Omental fat pad (tissue), 4 donors: Measurements from ENCODE around the gene CRTAP. TPM values are rescaled to one million over a fixed set of nuclear protein-coding genes. Genes with fewer than 3 reads are reported as not detected.

ENCODE experiments used
- ATAC-seq: fragments of 150-250 bp; one replicate; pipeline ENCODE4 v1.9.1; 2016; ENCODE audit warnings: mild to moderate bottlenecking, moderate library complexity; ENCODE audit not compliant: low FRiP score
- DNase-seq: peaks from one replicate; pipeline ENCODE4 v3.0.0-alpha.2; 2019; ENCODE audit warnings: low spot score
- total RNA-seq, 4 donors: library from RNA; depleted of rRNA; stranded (reverse); fragments of >200 nt; gene quantifications; one replicate each; pipeline ENCODE4 v1.1.0, GENCODE V29; 2016
- TF ChIP-seq, protein P1 (sequence below), 3 donors: fragments of 450-650 bp; IDR thresholded peaks; one replicate each; pipeline ENCODE4 v1.5.1; 2016 to 2017; ENCODE audit warnings: antibody characterized with exemption in 3 of 3, mild to moderate bottlenecking in 3 of 3, moderate library complexity in 2 of 3

Gene CRTAP
- total RNA-seq, 4 donors from 2014 or later = 267 to 355 (median 300) TPM

DNA sequence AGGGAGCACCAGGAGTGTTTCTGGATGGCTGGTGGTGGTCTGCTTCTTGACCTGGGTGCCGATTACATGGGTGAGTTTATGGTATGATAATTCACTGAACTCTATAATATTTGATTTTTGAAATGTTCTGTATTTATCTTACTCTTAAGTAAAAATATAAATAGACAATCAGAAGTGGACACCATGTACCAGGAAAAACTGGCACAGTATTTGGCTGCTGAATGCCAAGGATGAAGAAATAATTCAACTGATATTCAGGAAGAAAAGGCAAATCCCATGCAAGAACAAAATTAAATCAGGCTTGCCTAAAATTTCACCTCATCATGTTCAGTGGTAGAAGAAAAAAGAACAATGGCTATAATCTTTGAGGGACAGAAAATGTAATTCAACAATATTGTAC lies 51.6 kb downstream of the CRTAP start:
- TF ChIP-seq, protein P1, sequence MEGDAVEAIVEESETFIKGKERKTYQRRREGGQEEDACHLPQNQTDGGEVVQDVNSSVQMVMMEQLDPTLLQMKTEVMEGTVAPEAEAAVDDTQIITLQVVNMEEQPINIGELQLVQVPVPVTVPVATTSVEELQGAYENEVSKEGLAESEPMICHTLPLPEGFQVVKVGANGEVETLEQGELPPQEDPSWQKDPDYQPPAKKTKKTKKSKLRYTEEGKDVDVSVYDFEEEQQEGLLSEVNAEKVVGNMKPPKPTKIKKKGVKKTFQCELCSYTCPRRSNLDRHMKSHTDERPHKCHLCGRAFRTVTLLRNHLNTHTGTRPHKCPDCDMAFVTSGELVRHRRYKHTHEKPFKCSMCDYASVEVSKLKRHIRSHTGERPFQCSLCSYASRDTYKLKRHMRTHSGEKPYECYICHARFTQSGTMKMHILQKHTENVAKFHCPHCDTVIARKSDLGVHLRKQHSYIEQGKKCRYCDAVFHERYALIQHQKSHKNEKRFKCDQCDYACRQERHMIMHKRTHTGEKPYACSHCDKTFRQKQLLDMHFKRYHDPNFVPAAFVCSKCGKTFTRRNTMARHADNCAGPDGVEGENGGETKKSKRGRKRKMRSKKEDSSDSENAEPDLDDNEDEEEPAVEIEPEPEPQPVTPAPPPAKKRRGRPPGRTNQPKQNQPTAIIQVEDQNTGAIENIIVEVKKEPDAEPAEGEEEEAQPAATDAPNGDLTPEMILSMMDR (IDR thresholded peaks at IDR 0.05) = no peak
- ATAC-seq = no peak
- no peak for DNase-seq

- TF ChIP-seq, protein P1 (IDR thresholded peaks at IDR 0.05) = no peak
- no peak for DNase-seq
- ATAC-seq = no peak
Observed at GRCh38 chr3:33166095-33166494, 52.3 kb downstream of the CRTAP start.

GRCh38 chr3:33167284-33167683 lies 53.5 kb downstream of the CRTAP start:
- TF ChIP-seq, protein P1 (IDR thresholded peaks at IDR 0.05) = no peak
- ATAC-seq (no peak), DNase-seq (no peak)

DNA sequence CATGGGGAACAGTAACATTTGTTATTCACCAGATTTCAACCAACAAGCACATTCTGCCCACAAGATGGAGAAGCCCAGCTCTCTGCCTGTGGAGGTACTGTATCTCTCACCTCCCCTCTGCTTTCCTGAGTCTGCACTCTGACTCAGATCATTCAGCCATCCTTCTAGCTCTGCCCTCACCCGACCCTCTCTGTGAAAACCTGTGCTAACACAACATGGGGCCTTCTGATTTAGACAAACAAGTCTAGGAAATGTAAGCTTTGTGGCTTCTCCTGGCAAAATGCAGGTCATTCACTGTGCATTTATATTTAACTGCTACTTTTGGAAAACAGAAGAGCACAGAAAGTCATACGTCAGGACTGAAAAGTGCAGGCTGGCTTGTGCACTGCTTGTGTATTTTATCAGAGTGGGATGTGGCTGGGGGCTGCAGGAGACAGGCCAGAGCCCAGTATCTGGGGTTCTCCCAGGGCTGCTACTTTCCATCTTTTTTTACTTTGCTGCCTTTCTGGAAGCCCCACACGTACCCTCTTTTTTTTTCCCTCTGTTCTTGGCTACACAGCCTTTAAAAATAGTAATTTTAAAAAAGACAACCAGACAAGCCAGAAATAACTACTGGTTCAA lies 54.0 kb downstream of the CRTAP start:
- TF ChIP-seq, protein P1 (IDR thresholded peaks at IDR 0.05) = no peak
- no peak for ATAC-seq
- DNase-seq = no peak

DNA sequence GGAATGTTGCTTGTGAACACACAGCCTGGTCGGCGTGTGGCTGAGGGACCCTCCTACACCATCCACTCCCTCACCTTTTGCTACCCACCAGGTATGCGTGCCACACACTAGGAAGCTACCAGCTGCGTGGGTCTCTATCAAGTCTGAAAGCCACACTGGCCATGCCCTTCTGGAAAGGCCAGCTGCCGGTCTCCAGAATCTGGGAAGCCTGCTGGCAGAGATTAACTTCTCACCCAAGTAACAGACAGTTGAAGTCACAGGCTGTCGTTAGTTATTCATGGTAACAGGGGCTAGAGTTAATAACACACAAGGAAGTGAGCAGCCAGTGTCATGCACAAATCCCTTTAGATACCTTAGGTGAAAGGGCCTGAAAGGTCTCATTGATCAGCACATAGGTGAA lies 56.7 kb downstream of the CRTAP start:
- TF ChIP-seq, protein P1 (IDR thresholded peaks at IDR 0.05) = no peak
- DNase-seq = no peak
- no peak for ATAC-seq

GRCh38 chr3:33171580-33171979 lies 57.8 kb downstream of the CRTAP start:
- ATAC-seq = no peak
- TF ChIP-seq, protein P1 (IDR thresholded peaks at IDR 0.05) = no peak
- DNase-seq = no peak

DNA sequence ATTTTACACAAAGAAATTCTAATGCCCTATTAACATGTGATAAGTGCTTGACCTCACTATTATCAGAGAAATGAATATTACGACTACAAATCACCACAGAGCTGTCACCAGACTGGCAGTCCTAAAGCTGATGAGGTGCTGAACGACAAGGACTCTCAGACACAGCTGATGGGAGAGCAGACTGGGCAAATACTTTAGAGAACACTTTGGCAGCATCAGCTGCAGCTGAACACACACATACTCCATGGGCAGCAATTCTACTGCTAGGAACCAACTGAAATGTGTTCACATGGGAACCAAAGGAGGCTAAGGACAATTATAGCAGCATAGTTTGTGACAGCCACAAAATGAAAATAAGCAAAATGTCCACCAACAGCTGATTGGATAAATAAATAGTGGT lies 59.3 kb downstream of the CRTAP start:
- no peak for DNase-seq
- TF ChIP-seq, protein P1 (IDR thresholded peaks at IDR 0.05) = no peak
- ATAC-seq = no peak
